T-helper 2 cell (primary cell): Measurements from ENCODE around the gene SLC38A1.

Source experiments
- DNase-seq, 5 experiments: peaks; one replicate each; pipeline versions ENCODE4 v3.0.0 to v3.0.0-alpha.2; 2012 to 2022

Gene SLC38A1

GRCh38 chr12:46230983-46231382, 37.9 kb downstream of the SLC38A1 start:
- DNase-seq = peak in 1 of 5 experiments; percentile 61

- no peak for DNase-seq
These were observed 38.5 kb downstream of the SLC38A1 start for GRCh38 chr12:46230306-46230705.

- no peak for DNase-seq
These were observed 41.2 kb downstream of the SLC38A1 start for GRCh38 chr12:46227616-46228015.

- DNase-seq = no peak
These were observed 44.5 kb downstream of the SLC38A1 start for GRCh38 chr12:46224386-46224785.

DNA sequence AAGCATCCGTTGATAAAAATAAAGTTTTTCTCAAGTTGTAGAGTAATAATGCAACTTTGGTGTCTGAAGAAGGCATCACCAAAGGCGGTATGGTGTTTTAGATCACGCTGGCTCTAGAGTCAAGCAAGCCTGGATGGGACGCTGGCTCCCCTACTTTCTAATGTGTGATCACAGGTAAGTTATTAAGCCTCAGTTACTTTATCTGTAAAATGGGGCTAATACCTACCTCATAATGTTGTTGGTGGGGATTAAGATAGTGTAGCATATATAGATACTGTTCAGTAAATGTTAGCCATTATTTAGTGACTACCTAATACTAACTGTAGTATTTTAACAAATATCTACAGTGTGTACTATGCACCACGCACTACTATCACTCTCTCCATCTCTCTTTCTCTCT, 45.8 kb downstream of the SLC38A1 start:
- DNase-seq = no peak

- DNase-seq = peak in 1 of 5 experiments; percentile 79
These were observed 46.2 kb downstream of the SLC38A1 start for GRCh38 chr12:46222636-46223035.

- DNase-seq = no peak
These were observed 47.4 kb downstream of the SLC38A1 start for GRCh38 chr12:46221255-46222128.

DNA sequence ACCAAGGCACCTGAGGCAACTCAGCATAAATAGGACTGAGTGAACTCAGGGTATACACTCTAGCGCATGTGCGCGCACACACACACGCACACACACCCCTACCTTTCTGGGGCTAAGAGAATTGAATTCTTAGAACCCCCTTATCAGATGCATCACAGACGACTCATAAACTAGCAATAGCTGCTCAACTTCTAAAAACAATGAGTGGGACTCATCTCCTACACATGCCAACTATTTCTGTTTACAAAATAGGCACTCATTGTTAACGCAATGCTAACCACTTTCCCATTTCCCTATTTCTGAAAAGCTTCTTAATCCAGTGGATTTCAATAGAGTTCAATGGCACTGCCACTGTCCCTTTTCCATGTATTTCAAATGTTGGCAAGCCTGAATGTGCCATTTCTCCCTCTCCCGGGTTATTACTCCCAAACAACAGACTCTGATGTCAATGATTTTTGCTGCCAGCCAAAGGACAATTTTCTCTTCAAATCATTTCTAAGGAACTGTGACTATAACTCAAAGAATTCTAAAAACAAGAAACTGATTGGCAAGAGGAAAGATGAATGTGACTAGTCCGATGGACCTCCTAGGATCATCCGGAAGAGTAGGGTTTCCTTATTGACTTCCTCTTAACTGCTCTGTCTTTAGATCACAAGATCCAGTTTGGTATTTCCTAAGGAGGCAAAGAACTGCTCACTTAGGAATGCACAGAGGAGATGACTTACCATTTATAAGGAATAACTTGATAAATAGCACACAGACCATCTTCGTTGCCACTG, 48.8 kb downstream of the SLC38A1 start:
- peak; percentile 35 to 98 (median 68) for DNase-seq

DNA sequence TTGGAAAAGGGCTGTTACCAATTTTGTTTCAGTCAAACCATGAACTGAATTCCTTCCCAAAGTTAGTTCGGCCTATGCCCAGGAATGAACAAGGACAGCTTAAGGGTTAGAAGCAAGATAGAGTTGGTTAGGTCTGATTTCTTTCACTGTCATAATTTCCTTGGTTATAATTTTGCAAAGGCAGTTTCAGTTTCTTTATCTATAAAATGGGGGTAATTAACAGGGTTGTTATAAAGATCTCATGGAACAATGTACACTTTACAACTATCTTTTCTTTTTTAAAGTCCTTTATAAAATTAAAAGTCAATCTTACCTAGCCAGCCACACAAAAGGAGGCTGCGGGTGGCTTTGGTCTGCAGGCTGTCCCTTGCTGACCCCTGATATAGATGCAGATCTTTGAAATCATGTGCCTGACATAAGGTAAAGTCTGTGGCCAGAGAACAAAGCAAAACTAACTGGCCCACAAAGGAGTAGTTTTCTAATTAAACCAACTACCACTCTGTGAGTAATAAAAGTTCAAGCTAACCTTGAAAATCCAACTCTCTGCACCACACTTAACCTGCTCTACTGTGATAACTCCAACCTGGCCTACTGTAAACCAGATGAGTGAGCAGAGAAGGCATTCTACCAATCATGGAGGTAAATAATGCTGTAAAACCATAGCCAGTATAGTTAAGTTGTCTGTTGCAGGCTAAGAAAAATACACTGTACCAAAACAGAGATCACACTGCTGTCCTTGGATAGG, 49.5 kb downstream of the SLC38A1 start:
- peak in 1 of 5 experiments; percentile 52 for DNase-seq

DNA sequence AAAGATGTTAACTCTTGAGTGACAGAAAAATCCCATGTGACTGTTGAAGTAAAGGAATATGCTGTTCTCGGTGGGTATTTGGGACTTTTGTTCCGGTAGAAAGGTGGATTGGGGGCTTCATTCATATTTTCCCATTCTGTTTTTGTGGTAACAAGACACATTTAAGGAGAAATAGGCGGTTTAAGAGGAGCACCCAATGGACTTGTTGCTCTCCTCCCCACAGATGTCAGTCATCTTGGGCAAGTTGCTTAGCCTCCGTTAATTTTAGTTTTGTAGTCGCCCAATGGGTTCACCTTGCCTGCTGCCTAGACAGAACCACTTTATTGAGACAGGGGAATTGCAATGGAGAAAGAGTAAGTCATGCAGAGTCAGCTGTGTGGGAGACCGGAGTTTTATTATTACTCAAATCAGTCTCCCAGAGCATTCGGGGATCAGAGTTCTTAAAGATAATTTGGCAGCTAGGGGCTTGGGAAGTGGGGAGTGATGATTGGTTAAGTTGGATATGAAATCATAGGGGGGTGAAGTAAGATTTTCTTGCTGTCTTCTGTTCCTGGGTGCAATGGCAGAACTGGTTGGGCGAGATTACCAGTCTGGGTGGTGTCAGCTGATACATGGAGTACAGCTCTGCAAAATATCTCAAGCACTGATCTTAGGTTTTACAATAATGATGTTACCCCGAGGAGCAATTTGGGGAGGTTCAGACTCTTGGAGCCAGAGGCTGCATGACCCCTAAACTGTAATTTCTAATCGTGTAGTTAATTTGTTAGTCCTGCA, 50.3 kb downstream of the SLC38A1 start:
- DNase-seq = peak in 1 of 5 experiments; percentile 68

GRCh38 chr12:46217541-46218321, 51.1 kb downstream of the SLC38A1 start:
- peak in 4 of 5 experiments; percentile 23 to 95 (median 66) for DNase-seq

DNA sequence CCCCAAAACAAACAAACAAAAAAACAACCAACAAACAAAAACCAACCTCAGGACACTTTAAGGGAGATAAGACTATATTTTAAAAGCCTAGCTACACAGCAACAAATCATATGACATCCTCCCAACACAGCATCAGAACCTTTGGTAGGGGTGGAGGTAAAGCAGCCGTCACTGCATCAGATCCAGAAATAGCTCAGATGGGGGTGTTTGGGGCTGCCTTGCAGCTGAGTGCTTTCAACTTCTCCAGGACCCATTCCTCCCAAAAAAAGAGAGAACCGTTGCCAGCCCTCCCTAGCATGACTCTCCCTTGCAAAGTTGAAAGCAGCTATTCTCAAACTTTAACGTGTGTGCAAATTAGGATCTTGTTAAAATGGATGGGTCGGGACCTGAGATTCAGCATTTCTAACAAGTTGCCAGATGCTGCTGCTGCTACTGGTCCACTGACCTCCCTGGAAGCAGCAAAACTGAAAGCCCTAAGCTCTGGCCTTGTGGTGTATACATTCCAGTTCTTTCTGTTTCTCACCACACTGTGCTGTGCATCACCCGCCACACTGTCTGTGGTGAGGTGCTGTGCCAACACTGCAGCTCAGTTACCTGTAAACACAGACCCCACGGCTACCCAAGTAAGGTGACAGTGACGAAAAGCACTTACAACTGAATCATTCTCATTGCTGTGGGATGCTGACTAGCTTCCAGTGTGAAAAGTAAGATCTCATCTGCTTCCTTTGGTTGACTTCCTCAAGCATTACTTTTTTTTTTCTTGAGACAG, 54.0 kb downstream of the SLC38A1 start:
- DNase-seq = peak; percentile 49 to 99 (median 77)

- no peak for DNase-seq
These were observed 56.5 kb downstream of the SLC38A1 start for GRCh38 chr12:46212108-46212982.

DNA sequence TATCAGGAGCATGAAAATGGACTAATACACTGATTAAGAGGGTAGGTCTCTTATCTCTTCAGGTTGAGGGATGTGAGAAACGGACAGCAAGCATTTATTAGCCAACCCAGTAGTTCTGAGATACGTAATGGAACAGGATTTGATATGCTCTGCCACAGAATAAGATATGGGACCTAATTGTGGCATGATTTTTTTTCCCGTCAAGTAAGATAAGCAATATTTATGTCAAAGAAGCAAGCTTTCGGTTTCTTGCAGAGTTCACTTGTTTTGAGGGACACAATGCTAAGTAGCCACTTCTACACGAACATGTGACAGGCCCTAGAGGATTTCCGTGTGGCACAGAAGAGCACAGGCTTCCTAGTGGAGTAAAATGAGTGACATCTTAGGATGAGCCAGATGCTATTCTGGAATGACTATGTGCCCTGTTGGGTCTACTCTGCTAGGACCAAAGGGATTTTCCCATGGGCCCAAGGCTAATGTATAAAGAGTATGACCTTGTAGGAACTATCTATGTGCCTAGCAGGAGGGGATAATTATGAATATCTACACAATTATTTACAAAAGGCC, 57.9 kb downstream of the SLC38A1 start:
- DNase-seq = peak in 1 of 5 experiments; percentile 69

DNA sequence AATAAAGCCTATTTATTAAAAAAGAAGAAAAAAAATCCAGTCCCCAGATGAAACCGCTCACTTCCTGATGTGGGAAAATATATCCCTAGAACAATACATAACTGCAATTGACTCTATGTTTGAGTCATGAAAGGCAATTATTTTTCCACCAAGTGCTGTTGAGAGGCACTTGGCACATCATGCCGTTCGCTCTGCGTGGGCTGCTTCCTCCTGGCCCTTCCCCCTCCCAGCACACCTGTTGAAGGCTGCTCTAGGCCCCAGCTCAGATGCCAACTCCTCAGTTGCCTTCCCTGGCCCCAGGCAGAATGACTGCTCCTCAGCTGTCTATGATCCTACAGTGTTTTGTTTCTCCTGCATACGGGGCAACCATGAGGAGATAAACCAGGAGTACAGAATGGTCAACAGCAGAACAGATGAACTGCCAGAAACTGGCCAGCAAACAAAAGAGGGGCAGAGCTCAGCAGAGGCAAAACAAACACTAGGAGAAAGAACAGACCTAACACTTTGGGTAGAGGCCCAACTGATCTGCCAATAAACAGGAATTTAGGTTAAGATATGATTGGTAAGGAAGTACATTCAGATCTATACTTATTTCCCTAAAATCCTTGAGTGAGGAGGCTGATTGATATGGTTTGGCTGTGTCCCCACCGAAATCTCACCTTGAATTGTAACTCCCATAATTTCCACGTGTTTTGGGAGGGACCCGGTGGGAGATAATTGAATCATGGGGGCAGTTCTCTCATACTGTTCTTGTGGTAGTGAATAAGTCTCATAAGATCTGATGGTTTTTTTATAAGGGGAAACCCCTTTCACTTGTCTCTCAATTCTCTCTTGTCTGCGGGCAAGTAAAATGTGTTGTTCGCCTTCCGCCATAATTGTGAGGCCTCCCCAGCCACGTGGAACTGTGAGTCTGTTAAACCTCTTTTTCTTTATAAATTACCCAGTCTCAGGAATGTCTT, 58.6 kb downstream of the SLC38A1 start:
- peak in 4 of 5 experiments; percentile 50 to 82 (median 66) for DNase-seq

- DNase-seq = no peak
These were observed 59.7 kb downstream of the SLC38A1 start for GRCh38 chr12:46209170-46209569.

DNA sequence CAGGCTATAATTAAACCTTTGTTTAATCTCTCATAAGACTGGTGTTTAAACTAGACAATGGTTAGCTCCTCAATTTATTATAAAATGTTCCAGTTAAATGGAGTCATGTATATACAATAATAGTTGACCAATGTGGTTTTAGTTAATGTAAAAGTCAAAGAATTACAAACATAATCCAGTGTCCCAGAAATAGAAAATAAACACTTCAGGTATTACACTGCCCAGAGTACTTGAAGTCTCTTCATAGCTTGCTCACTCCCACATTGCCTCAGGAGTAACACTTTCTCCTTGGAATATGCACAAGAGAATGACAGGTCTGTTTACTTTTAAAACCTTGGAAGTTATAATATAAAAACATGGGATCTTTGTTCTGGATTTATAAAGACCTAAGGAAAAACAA, 60.5 kb downstream of the SLC38A1 start:
- no peak for DNase-seq

DNA sequence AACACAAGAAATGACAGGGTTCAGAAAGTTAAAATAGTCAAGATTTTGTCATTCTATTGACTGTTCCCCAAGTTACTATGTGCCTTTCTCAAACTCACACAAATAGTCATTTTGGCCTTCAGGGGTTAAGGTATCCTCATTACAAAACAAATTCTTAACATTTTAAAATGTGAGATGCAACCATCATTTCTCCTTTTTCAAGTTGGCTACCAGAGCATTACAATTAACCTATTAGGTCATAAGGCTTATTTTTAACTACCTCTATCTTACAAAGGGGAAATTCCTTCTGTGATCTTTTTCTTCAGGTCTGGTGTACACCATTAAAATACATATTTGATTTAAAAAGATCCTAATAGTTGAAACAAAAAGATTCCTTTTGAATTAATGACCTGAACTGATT, 61.2 kb downstream of the SLC38A1 start:
- no peak for DNase-seq
